OCI-LY7 (cell line): ENCODE results near the gene LRRN2.

Experiments
- CTCF ChIP-seq: fragments of 200-600 bp; sonication (generic); conservative IDR thresholded peaks from 2 replicates; pipeline ENCODE4 v1.5.1; 2014; ENCODE audit warnings: mild to moderate bottlenecking, antibody characterized with exemption, low read length, moderate library complexity, mixed read lengths
- EZH2phosphoT487 ChIP-seq: fragments of 200-600 bp; sonication (generic); IDR thresholded peaks from 2 replicates; pipeline ENCODE4 v1.6.1; 2018; ENCODE audit warnings: low read depth, borderline replicate concordance, mild to moderate bottlenecking, mixed run types, antibody characterized with exemption, low read length, moderate library complexity, mixed read lengths

GRCh38 chr1:204647805-204648153 is 37.8 kb downstream of the LRRN2 start:
- TF ChIP-seq CTCF (no peak), EZH2phosphoT487 (no peak)
